ENCODE results near the gene CFAP46. TPM values are rescaled to one million over a fixed set of nuclear protein-coding genes. Genes with fewer than 3 reads are reported as not detected.

The CFAP46 gene
- total and polyA plus RNA-seq, 9 of the 15 experiments (the other 6 are each of a cell fraction or from before 2014, with no cell fraction given), result not detected

DNA sequence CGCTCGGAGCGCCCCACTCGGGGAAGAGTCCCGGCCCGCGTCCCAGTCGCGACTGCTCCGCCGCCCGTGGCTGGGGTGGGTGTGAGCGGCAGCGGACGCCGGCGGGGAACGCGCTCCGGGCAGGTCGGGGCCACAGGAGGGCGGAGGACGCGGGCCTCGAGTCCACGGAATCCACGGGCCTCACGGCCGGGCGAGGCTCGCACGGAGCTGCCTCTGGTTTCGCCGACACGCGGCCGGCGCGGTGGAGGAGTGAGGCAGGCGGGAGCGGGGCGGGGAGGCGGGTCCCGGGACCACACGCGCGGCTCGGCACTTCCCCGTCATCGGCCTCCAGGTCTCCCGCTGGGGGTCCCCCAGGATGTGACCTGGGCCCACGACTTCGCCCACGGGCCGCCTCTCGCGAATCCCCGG is 155.9 kb downstream of the CFAP46 start (continued):
- TF ChIP-seq, protein P1, sequence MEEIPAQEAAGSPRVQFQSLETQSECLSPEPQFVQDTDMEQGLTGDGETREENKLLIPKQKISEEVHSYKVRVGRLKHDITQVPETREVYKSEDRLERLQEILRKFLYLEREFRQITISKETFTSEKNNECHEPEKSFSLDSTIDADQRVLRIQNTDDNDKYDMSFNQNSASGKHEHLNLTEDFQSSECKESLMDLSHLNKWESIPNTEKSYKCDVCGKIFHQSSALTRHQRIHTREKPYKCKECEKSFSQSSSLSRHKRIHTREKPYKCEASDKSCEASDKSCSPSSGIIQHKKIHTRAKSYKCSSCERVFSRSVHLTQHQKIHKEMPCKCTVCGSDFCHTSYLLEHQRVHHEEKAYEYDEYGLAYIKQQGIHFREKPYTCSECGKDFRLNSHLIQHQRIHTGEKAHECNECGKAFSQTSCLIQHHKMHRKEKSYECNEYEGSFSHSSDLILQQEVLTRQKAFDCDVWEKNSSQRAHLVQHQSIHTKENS (CRISPR knock-in tag; IDR thresholded peaks at IDR 0.05), result no peak
- TF ChIP-seq, protein P2, sequence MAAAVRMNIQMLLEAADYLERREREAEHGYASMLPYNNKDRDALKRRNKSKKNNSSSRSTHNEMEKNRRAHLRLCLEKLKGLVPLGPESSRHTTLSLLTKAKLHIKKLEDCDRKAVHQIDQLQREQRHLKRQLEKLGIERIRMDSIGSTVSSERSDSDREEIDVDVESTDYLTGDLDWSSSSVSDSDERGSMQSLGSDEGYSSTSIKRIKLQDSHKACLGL (CRISPR knock-in tag; IDR thresholded peaks at IDR 0.05; ENCODE audit: borderline replicate concordance, poor library complexity, severe bottlenecking), result no peak
- TF ChIP-seq ZNF583 (CRISPR knock-in tag; IDR thresholded peaks at IDR 0.05) (no peak), ETV6 (IDR thresholded peaks at IDR 0.05; ENCODE audit: borderline replicate concordance in 1 of 2, low read depth in 2 of 2, low read length in 1 of 2) (no peak), ETV6 (CRISPR knock-in tag; IDR thresholded peaks at IDR 0.05; ENCODE audit: borderline replicate concordance) (no peak), SIX5 (IDR thresholded peaks at IDR 0.05; ENCODE audit: borderline replicate concordance in 1 of 2, insufficient read depth in 1 of 2, low read depth in 1 of 2, low read length in 2 of 2) (no peak), ETV1 (tag; conservative IDR thresholded peaks at IDR 0.05; ENCODE audit: low read depth) (no peak), HNRNPL (IDR thresholded peaks at IDR 0.05; ENCODE audit: low read depth, low read length) (no peak), BCL6 (CRISPR knock-in tag; IDR thresholded peaks at IDR 0.05) (no peak), SMARCB1 (IDR thresholded peaks at IDR 0.05; ENCODE audit: insufficient read length, low read depth) (no peak), SP1 (CRISPR knock-in tag; IDR thresholded peaks at IDR 0.05) (no peak), RFX5 (IDR thresholded peaks at IDR 0.05; ENCODE audit: low read depth, low read length) (no peak), NFIC (IDR thresholded peaks at IDR 0.05) (no peak)
